GM04504 (cell line): ENCODE results near the gene DHRSX.
"Not testable (repeated sequence)": the region's sequence is repeated elsewhere in the genome, so short reads cannot be mapped to it uniquely, and the experiment has no call there.

ENCODE experiments used
- DNase-seq: peaks from one replicate; pipeline ENCODE4 v3.0.0-alpha.2; 2012; ENCODE audit warnings: low read depth

The DHRSX gene

DNA sequence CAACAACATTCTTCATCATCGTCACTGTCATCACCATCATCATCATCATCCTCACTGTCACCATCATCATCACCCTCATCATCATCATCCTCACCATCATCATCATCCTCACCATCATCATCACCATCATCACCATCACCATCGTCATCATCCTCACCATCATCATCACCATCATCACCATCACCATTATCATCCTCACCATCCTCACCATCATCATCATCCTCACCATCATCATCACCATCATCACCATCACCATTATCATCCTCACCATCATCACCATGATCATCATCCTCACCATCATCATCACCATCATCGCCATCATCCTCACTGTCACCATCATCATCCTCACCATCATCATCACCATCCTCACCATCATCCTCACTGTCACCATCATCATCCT, 18.9 kb upstream of the DHRSX start:
- DNase-seq: not testable (repeated sequence)

DNA sequence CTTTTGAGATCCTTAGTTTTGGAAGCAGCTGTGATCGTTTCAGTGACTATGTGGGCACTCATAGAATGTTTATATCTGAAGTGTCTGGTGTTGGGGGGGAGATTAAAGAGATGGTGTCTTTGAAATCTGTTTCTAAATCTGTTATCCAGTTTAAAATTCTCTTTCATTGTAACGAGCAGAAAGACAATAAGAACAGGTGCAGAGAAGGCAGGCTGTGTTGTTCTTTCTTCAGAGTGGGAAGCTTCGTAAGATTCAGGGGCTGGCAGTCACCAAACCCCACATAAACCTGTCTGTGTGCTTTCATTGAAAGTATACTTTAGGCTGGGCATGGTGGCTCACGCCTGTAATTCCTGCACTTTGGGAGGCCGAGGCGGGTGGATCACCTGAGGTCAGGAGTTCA, 16.3 kb upstream of the DHRSX start:
- no peak for DNase-seq

DNA sequence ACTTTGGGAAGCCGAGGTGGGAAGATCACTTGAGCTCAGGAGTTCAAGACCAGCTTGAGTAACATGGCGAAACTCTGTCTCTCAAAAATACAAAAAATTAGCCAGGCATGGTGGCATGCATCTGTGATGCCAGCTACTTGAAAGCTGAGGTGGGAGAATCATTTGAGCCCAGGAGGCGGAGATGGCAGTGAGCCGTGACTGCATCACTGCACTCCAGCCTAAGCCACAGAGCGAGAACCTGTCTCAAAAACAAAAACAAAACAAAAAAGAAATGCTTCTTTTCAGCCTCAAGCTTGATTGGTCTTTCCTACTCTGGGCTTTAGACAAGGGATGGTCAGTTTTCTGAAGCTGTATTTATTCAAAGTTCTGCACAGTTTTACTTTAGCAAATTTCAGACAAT, 15.8 kb upstream of the DHRSX start:
- DNase-seq: no peak

DNA sequence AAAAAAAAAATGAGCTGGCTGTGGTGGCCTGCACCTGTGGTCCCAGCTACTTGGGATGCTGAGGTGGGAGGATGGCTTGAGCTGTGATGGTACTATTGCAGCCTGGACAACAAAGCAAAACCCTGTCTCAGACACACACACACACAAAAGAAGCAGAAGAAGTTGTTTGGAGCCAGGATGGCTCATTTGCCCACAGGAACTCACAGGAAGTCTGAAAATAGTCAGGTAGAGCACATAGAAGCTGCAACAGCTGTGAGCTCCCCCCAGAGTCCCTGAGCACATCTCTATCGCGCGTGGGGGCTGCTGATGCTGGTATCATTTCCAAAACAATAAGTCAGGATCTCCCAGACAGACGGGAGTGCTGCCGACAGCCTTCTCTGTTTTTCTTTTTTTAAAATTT, 13.4 kb upstream of the DHRSX start:
- DNase-seq: no peak

DNA sequence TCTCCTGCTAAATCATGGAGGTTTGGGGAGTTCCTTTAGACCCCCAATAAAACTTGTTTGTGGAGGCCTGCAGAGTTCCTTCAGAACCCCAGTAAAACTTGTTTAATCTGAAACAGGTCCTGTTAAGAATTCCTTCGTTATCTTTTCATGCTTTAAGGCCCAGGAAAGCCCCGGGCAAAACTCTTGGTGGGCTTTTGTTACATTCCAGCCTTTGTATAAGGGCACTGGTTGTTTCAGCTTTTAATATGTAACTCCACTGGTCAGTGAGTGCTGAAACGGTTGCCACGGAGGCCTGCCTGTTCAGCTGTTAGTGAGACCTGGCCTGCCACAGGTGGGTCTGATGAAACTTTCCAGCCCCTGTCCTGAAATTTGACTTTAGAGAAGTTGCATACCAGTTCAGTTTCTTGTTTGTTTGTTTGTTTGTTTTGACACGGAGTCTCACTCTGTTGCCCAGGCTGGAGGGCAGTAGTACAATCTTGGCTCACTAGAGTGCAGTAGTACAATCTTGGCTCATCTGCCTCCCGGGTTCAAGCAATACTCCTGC, 12.4 kb upstream of the DHRSX start:
- DNase-seq: no peak

DNA sequence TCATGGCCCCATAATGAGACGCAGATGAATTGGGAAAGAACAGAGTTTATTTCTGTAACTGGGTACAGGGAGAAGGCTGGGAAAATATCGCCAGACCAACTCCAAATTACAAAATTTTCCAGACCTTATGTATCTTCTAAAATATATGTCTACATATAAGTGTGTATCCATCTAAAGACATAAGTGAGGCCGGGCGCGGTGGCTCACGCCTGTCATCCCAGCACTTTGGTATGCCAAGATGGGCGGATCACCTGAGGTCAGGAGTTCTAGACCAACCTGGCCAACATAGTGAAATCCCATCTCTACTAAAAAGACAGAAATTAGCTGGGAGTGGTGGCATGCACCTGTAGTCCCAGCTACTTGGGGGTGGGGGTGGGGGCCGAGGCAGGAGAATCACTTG, 11.7 kb upstream of the DHRSX start:
- DNase-seq: no peak

DNA sequence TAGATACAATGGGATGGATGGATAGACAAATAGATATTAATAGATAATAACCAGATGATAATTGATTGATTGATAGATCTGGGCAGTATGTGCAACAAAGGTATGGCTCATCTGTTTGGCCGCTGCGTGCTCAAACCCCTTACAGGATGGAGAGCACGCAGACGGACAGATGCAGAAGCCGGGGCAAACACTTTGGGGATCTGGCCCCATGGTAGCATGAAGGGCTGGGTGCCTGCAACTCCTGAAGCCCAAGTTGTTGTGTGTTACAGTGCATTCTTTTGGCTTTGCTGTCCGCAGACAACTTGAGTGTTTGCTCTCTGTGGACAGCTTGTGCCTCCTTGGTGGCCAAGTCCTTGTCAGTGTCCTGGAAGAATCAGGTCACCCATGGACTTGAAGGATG, 10.6 kb upstream of the DHRSX start:
- no peak for DNase-seq

DNA sequence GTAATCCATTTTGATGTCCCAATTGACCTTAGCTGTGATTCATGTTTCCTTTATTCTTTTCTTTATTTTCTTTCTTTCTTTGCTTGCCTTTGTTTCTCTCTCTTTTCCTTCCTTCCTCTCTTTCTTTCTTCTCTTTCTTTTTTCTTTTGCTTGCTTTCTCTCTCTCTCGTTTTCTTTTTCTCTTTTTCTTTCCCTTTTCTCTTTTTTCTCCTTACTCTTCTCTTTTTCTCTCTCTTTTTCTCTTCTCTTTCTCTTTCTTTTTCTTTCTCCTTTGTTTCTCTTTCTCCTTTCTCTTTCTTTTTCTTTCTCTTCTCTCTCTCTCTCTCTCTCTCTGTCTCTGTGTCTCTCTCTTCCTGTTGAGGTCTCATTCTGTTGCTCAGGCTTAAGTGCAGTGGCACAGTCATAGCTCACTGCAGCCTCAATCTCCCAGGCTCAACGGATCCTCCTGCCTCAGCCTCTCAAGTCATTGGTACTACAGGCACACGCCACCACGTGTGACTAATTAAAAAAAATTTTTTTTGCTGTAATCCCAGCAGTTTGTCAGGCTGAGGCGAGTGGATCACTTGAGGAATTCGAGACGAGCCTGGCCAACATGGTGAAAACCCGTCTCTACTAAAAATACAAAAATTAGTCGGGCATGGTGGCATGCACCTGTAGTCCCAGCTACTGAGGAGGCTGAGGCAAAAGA, 8.0 kb upstream of the DHRSX start:
- DNase-seq: no peak

DNA sequence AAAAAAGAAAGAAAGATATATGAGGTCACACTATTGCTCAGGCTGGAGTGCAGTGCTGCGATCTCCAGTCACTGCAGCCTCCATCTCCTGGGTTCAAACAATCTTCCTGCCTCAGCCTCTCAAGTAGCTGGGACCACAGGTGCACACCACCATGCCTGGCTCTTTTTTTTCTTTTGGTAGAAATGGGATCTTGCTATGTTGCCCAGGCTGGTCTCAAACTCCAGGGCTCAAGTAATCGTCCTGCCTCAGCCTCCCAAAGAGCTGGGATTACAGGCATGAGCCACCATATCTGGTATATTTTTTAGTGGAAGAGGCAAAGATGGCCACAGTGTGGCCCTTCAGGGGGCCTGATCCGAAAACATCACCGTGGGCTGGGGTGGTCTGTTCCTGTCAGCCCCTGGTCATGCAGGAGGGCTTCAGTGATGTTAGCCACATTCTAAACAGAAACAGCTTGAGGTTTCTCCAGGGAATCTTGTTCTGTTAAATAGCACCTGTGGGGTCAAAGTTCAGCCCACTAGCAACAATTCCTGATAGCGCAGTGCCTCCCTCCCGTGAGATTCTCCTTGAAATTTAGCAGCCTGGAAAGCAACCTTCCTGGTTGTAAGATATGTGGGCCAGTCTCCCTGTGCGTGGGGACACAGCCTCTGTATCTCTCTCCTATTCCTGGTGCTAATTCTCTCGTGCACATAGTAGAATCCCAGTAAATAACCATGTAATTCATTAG, 7.3 kb upstream of the DHRSX start:
- no peak for DNase-seq

DNA sequence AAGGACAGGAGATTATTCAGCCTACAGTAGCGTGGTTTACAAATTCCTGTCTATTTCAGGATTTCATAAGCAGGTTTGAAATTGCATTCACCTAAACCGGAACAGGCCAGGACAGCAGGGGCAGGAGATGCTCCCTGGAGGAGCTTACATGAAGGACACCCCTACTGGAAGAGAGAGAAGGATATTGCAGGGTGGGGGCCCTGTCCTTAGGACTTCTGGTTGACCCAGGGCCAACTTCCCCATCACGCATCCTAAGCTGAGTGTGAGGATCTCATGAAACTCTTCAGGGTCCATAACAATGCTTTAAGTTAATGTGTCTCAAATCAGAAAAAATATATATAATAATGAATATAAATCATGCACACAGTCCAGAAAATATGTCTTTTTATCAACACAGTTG, 6.4 kb upstream of the DHRSX start:
- no peak for DNase-seq

DNA sequence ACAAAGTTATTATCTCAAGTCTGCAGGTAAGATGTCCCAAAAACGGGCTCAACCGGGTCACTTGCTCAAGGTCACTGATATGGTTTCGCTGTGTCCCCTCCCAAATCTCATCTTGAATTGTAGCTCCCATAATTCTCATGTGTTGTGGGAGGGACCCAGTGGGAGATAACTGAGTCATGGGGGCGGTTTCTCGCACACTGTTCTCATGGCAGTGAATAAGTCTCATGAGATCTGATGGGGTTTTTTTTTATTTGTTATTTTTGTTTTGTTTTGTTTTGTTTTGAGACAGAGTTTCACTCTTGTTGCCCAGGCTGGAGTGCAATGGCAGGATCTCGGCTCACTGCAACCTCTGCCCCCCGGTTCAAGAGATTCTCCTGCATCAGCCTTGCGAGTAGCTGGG, 4.6 kb upstream of the DHRSX start:
- not testable (repeated sequence) for DNase-seq

DNA sequence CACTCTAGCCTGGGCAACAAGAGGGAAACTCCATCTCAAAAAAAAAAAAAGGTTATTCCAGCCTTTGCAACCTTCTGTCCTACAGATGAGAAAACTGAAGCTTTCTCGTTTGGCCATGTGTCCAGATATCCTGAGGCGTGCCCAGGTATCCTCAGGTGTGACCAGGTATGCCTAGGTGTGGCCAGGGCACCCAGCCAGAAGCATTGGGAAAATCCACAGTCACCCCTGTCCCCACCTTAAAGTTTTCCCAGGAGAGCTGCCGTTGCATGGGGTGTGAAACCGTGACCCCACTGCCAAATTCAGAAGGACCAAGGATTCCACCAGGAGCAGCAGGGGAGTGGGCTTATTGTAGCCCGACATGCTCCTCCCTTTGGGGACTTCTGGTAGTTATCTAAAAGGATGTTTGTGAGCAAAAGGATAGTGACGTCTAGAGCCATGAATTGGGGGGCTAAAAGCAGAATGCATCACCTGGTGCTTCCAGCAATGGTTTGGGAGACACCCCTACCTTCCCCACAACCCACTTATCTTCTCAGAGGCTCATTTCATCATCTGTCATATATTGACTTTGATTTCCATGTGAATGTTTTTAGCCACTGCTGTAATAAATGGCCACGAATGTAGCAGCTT, 4.0 kb upstream of the DHRSX start:
- DNase-seq: no peak

DNA sequence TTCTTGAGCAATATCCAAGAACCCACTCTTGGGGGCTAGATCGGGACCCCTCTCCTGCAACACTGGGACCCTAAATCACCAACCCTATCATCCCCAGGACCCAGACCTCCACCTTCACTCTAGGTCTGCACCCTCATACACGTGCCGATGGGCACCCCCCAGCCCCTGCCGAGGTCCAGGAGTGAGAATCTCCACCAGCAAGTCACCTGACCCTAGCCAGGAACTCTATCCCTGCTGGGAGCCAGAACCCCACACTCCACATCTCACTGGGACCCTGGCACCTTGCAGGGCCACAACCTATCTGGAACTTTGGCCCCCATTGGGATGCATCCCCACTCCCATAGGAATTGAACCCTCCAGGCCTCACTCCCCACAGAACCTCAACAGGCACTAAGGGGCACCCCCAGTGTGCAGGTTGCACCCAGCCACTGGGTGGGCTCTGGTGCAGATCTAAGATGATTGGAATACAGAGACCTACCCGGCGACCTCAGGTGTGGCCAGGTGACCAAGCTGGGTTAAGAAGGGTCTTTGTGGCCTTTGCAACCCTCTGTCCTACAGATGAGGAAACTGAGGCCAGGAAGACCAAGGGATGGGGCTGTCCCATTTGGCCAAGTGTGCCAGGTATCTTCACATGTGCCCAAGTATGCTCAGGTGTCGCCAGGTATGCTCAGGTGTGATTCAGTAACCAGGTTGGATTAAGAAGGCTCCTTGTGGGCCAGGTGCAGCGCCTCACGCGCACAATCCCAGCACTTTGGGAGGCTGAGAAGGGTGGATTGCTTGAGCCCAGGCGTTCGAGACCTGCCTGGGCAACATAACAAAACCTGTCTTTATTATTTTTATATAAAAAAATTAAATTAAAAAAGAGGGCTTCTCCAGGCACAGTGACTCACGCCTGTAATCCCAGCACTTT, 3.1 kb upstream of the DHRSX start:
- no peak for DNase-seq

DNA sequence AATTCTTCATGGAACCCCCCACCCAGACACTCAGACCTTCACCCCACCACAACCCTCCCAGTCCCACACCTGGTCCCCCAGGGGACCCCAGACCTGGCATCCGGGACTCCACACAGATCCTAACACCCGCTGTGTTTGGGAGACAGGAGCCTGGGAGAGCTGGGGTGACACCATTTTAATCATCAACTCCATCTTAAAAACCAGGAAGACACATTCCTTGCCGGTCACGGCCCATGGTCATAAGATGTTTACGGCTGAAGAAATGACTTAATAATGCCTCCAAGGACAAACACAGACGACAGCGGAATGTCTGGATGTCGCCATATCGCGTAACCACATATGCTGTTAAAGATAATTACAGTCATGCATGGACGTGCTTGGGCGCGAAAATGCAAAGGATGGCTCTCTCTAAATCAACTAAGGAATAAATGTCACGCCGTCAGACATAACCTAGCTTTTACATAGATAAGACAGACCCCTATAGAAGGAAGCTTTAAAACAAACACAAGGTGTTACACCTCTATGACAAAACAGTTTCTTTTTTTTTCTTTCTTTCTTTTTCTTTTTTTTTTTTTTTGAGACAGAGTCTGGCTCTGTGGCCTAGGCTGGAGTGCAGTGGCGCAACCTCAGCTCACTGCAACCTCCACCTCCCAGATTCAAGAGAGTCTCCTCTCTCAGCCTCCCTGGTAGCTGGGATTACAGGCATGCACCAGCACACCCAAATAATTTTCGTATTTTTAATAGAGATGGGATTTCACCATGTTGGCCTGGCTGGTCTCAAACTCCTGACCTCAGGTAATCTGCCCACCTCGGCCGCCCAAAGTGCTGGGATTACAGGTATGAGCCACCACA, 2.1 kb upstream of the DHRSX start:
- DNase-seq: no peak

DNA sequence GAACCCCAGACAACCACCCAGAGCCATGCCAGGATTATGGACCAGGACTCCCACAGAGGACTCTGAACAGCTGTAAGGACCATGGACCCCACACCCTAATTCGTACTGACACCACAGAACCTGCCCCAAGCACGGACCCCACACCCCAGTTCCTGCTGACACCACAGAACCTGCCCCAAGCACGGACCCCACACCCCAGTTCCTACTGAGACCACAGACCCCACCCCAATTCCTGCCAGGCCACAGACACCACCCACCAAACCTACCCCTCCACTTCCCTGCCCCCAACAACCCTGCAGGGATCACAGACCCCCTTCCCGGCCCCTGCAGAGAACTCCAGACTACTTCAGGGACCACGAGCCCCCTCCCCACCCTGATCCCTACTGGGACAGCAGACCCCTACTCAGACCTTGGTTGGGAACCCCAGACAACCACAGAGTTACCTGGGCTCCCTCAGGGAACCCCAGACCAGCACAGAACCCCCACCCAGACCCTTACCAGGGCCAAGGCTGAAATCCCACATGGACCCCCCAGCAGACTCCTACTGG, 1.4 kb upstream of the DHRSX start:
- no peak for DNase-seq

DNA sequence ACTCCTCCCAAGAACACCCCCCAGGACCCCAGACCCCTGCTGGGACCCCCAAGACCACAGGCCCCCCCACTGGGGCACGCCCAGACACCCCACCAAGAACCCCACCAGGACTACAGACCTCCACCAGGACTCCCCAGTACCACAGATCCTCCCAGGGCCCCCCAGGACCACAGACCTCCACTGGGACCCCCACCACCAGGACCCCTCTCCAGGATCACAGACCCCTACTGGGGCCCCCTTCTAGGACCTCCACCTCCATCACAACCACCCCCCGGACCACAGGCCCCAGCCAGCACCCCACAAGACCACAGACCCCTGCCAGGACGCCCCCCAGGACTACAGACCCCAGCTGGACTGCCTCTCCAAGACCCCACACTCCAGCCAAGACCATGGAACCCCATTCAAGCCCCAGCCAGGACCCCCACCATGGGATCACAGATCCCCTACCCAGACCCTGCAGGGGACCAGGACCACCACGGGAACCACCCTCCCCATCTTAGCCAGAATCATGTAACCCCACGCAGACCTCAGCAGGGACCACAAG, 855 bp upstream of the DHRSX start:
- DNase-seq: no peak

DNA sequence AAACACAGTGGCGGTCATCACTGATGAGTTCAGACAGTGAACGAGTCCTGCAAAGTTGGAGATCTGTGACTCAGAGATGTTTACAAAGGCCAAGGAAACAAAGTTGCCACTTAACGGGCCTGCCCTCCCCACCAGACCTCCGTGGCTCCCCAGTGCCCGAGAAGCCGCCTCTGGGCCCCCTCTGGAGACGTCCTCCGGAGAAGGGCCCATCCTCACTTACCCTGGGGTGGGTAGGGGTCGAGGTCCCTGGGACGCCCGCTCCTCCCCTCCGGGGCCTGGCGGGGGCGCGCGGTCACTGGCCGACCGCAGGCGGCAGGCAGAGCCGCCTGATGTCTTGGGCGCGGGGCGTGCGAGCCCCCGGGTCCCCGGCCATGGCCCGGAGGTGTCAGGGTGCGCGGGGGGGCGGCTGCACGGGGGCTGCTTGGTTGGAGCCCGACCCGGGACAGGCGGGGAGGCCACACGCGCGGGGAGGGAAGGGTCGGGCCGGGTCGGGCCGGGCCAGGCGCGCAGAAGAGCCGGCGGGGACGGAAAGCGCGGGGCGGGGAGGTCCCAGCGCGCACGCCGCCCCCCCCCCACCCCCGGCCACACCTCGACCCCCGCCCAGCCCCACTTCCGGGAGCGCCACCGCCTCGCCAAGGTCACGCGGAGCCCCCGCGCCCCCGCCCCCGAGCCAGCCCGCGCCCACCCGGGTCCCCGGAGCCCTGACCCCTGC, 529 bp downstream of the DHRSX start:
- DNase-seq: no peak

DNA sequence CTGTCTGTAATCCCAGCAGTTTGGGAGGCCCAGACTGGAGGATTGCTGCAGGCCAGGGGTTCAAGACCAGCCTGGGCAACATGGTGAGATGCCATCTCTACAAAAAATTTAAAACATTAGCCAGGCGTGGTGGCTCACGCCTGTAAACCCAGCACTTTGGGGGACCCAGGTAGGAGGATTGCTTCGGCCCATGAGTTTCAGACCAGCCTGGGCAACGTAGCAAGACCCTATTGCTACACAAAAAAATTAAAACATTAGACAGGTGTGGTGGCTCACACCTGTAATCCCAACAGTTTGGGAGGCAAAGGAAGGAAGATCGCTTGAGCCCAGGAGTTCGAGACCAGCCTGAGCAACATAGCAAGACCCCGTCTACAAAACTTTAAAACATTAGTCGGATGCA, 1.3 kb downstream of the DHRSX start:
- no peak for DNase-seq

DNA sequence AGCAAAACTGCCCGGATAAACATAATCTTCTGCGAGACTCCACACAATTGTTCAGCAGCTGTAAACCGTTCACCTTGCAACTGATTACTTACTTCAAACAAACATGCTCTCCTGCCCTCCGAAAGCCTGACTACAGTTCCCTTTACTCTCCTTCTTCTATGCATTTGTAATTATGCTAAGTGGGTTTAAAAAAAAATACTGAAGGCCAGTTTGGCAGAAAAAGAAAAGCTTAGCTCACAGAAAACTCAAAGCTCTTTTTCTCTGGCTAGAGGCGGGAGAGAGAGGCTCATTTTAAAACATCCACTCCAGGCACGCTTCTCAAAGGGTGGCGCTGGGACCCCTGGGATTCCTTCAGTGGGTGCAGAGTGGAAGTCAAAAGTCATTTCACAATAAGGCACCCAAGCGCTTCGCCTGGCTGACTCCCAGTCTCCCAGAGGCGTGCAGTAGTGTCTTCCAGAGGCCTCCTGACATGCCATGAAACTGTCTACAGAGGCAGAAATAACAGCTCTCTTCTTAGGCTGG, 1.9 kb downstream of the DHRSX start:
- no peak for DNase-seq
